CD4-positive, alpha-beta T cell treated with Interferon gamma for 1 hour (primary cell): Measurements from ENCODE around the gene AIFM2.
A peak's percentile ranks its signal among the peaks of the same experiment; 100 is the strongest.
"Not testable (repeated sequence)": the region's sequence is repeated elsewhere in the genome, so short reads cannot be mapped to it uniquely, and the experiment has no call there.

Source experiments
- DNase-seq: peaks from one replicate; pipeline ENCODE4 v3.0.0-alpha.2; 2020

AIFM2 gene

DNA sequence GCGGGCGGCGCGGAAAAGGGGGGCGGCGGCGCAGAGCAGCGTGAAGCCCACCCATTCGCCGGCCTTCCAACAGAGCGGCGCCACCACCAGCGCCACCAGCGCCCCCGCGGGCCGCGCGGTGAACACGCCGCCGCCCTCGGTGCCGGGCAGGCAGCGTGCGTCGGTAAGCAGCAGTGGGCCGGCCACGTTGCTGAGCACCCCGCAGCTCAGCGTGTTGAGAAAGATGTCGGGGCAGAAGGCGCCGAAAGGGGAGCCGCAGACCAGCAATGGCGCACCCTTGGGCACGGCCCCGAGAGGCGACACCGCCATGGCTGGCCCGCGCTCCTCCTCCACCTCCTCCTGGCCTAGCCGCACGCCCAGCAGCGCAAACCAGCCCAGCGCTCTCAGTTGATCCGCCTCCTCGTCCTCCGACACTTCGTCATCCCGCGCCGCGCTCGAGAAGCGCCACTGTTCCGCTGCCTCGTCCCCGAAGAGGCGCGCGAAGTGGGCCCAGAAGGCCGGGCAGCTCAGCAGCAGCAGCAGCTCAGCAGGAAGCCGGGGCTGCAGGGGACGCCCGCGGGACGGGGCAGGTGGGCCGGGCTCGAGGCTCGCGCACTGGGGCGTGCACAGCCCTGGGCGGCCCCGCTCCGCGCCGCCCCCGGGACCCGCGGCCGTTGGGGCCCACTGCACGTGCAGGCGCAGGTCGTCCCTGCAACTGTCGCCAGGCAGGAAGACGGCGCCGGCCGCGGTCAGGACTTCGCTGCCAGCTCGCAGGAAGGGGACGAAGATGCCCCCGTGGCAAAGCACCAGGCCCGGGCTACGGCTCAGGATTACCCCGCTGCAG, 13.3 kb upstream of the AIFM2 start:
- DNase-seq = peak; percentile 64

GRCh38 chr10:70145166-70145665, 12.6 kb upstream of the AIFM2 start:
- DNase-seq = no peak

- DNase-seq = no peak
Observed at GRCh38 chr10:70144372-70145110, 11.9 kb upstream of the AIFM2 start.

GRCh38 chr10:70142555-70142954, 9.9 kb upstream of the AIFM2 start:
- DNase-seq = no peak

- no peak for DNase-seq
Observed at GRCh38 chr10:70140297-70140696, 7.7 kb upstream of the AIFM2 start.

DNA sequence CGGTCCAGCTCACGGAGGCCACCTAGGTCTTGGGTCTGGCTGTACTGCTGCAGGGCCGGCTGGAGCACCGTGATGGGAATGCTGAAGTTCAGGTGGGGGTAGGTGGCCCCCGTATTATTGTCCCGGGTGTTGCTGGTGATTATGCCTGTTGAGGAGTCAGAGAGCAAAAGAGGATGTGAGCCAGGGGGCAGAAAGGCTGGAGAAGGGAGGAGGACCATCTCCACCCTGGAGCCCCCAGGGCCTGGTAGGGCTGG, 7.3 kb upstream of the AIFM2 start:
- no peak for DNase-seq

- no peak for DNase-seq
Observed at GRCh38 chr10:70139151-70139996, 6.7 kb upstream of the AIFM2 start.

DNA sequence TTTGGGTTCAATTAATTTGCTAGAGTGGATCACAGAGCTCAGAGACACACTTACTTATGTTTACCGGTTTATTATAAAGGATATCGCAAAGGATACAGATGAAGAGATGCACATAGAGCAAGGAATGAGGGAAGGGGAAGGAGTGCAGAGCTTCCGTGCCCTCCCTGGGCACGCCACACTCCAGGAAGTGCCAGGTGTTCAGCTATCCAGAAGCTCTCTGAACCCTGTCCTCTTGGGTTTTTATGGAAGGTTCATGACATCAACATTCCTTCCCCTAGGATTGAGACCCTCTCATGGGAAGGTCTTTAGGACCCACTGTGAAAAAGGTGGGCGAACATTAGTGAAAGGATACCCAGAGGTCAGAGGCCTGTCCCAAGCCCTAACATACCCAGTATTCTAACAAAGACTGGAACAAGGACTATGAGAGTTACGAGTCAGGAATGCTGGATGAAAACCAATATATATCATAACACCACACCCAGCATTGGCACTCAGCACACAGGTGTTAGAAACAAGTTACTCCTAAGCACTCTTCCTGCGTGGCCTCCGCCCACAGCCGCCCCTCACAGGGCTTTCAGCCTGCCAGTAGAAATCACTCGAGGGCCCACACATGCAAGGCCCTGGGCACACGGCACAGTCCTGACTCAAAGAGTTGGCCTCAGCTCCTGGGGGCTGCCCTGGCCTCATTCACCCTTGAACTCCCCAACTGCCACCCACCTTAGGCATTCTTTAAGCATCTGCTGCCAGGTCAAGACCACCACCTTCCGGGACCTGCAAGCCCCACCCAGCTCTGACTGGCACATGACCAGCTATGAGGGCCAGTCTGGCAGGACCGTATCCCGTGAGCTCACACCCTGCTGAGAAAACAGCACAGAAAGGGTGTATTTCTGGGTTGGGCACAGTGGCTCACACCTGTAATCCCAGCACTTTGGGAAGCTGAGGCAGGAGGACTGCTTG, 5.6 kb upstream of the AIFM2 start:
- DNase-seq = no peak

DNA sequence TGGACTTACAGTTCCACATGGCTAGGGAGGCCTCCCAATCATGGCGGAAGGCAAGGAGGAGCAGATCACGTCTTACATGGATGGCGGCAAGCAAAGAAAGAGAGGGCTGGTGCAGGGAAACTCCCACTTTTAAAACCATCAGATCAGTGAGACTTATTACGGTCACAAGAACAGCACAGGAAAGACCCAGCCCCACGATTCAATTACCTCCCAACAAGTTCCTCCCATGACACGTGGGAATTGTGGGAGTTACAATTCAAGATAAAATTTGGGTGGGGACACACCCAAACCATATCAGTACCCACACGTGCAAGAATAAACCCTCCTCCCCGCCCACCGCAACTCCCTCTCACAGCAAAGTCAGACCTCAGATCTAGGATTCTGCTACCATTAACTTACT, 4.5 kb upstream of the AIFM2 start:
- DNase-seq = no peak

DNA sequence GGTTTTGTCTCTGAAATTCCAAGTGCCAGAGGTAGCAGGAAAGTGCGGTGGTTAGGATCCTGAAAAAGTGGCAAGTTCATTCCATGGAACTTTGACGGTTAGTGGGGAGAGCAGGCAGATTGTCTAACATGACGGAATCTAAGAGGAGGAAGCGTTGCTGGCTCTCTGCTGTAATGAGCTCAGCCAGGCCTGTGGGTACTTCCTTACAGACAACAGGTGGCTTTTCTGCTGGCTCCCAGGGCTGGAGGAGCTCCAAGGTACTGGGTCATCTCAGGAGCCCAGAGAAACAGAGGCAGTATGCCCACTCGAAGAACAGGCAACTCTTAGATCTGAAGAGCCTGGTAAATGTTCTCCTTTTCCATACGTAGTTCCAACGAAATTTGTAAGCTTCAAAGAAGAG, 3.1 kb upstream of the AIFM2 start:
- no peak for DNase-seq

GRCh38 chr10:70135046-70135445, 2.4 kb upstream of the AIFM2 start:
- DNase-seq = no peak

DNA sequence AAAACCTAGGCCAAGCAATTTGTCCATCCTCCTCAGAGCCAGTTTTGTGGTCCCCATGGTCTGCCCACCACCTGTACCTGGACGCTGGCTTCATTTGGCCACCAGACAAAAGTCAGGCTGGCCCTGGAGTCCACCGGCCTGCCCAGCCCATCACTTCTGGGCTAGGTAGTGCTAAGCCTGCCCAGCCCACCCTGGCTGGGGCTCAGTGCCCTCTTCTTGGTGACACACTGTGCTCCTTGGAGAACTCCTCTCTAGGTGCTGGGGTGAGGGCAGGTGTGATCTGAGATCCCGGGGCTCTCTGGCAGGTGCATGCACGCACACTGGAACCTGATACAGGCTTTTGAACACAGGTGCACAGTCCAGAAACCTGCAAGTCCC, 1.1 kb downstream of the AIFM2 start:
- no peak for DNase-seq

DNA sequence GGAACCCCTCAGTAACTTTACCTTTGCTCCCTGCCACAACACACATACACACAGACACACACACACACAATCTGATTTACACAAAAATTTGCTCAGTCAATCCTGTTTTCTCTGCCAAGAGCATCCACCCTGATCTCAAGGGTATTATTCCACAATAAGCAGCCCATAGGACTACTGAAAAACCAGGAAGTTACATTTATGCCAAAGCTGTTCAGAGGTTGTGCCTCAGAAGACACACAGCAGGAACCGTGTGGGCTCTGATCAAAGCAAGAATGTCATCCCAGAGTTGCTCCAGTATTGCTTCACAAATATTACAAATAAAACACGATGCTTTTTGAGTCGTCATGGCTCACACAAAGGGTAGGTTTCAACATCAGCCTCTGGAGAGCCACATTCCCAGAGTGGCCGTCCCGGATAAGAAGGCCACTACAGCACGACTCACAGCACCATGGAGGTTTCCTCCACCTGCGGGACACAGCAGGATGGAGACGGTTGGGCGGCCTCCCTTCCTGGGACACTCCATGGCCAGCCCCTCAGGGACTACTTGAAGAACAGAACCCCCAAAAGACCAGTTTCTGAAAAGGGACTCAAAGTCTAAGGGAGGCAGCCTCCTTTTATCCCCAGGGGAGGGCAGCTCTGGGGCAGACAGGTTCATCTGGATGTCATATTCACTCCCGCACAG, 1.6 kb downstream of the AIFM2 start:
- DNase-seq = no peak

DNA sequence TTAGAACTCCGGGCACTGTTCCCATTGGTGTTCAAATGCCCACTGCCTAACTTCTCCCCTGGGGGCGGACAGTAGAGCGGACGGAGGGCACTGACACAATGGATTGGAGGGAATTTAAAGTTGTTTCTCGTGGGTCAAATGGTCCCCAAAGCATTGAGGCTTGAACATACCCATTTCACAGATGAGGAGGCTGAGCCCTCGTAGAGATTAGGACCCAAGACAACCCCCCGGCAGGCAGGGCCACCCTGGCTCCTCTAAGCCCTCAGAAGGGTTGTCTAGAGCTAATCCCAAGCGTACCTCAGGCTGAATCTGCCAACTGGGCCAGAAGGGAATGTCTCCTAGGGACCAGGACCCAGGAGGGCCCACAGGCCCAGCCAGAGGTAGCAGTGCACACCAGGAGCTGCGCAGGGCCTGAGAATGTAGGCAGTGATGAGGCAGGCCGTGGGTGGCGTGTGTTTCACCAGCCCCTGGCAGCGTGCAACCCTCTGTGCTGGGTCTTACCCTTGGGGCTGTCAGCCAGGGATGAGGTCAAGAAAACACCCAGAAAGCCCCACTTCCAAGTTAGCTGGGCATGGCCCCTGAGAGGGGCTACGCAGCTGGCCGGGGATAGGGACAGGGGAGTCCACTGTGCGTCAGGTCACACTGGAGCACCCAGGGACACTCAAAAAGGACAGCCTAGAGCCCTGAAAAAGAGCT, 5.8 kb downstream of the AIFM2 start:
- no peak for DNase-seq

DNA sequence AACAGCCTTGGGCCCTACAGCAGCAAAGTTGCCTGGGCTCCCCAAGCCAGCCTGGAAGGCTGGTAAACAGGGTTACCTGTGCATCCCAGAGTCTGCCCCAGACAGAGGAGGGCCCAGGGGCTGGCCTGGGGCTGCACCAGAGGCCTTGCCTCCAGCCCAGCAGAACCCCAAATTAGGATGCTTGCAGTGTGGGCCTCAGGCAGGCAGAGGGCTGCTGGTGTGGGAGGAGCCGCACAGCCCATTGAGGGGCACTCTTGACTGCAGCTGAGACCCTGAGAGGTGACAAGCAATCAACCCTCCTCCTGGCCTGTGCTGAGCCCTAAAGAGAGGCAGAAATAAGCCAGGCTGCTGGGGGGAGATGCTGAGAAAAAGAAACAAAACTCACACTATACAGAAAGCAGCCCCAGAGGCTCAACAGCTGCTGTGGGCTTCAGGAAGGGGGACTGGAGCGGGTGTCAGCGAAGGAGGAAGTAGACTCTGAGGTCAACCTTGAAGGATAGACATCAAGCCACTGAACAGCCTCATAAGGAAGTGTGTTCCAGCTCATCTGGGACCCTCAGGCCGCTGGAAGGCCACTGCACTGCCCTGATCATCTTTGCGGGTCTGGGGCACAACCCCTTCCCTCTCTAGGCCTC, 6.6 kb downstream of the AIFM2 start:
- DNase-seq = no peak

DNA sequence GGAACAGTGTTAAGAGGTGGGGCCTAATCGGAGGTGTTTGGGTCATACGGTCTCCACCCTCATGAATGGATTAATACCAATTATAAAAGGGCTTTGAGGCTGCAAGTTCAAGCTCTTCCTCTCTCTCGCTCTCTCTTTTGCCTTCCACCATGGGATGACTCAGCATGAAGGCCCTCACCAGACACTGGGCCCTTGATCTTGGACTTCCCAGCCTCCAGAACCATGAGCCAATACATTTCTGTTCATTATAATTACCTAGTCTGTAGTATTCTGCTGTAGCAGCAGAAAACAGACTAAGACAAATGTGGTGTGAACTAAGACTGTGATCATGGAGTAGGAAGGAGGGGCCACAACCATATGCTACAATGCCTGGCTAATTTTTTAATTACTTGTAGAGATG, 7.7 kb downstream of the AIFM2 start:
- no peak for DNase-seq

DNA sequence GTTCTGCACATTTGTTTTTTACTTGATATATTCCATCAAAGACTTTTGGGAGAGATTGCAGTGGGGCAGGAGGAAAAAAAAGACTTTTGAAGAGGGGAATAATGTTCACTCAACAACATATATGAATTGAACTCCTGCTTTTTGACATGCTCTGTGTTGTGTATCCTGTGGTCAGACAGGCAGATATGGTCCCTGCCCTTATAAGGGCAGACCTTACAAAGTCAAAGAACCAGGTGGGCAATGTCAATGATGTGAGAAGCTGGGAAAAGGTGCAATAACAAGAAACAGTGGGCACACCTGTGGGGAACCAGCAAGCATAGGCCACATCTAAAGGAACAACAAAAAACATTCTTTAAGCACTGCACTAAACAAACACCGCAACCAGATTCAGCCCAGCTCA, 8.2 kb downstream of the AIFM2 start:
- DNase-seq = no peak

- no peak for DNase-seq
Observed at GRCh38 chr10:70123817-70124216, 8.8 kb downstream of the AIFM2 start.

GRCh38 chr10:70123166-70123565, 9.5 kb downstream of the AIFM2 start:
- DNase-seq = not testable (repeated sequence)

DNA sequence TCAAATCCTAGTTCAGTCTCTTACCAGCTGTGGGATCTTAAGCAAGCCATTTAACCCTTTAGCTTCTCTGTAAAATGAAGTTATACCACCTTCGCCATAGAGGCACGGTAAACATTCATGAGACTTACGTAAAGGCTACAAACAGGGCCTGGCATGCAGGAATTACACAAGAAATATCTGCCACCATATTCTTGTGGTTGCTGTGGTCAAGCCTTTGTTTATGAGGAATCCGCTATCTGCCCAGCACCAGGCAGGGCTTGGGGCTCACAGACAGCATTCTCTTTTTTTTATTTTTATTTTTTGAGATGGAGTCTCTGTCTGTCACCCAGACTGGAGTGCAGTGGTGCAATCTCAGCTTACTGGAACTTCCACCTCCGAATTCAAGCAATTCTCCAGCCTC, 9.9 kb downstream of the AIFM2 start:
- no peak for DNase-seq
